ENCODE data around the gene IDI2.
A peak's percentile ranks its signal among the peaks of the same experiment; 100 is the strongest.
"Not testable (repeated sequence)": the region's sequence is repeated elsewhere in the genome, so short reads cannot be mapped to it uniquely, and the experiment has no call there.

IDI2 gene

GRCh38 chr10:1025683-1026082 is at the start of gene IDI2:
Gene IDI2 (minus strand): TSS chr10:1025859. CDS start chr10:1024723, 1,136 bp downstream.
- DNase-seq: no peak

GRCh38 chr10:1074748-1075308 is 49.2 kb upstream of the IDI2 start:
- no peak for DNase-seq

- DNase-seq: no peak
Measured at GRCh38 chr10:1074052-1074747, 48.5 kb upstream of the IDI2 start.

- no peak for DNase-seq
Measured at GRCh38 chr10:1070919-1071318, 45.3 kb upstream of the IDI2 start.

GRCh38 chr10:1068380-1069361 is 43.0 kb upstream of the IDI2 start:
- no peak for DNase-seq

- DNase-seq: not testable (repeated sequence)
Measured at GRCh38 chr10:1066734-1067133, 41.1 kb upstream of the IDI2 start.

GRCh38 chr10:1064964-1065247 is 39.2 kb upstream of the IDI2 start:
- no peak for DNase-seq

GRCh38 chr10:1063232-1063865 is 37.7 kb upstream of the IDI2 start:
- no peak for DNase-seq

GRCh38 chr10:1061930-1062774 is 36.5 kb upstream of the IDI2 start:
- DNase-seq: no peak

- DNase-seq: no peak
Measured at GRCh38 chr10:1059902-1060301, 34.2 kb upstream of the IDI2 start.

GRCh38 chr10:1058017-1058416 is 32.4 kb upstream of the IDI2 start:
- DNase-seq: no peak

- no peak for DNase-seq
Measured at GRCh38 chr10:1057106-1057657, 31.5 kb upstream of the IDI2 start.

- DNase-seq: peak; percentile 26
Measured at GRCh38 chr10:1056326-1057105, 30.9 kb upstream of the IDI2 start, which contains the start of gene WDR37. Gene WDR37 (plus strand): TSS chr10:1056385. CDS start chr10:1072156, 15,771 bp downstream.

- DNase-seq: no peak
Measured at GRCh38 chr10:1054684-1055083, 29.0 kb upstream of the IDI2 start.

- no peak for DNase-seq
Measured at GRCh38 chr10:1050554-1050953, 24.9 kb upstream of the IDI2 start.

GRCh38 chr10:1050145-1050544 is 24.5 kb upstream of the IDI2 start:
- DNase-seq: no peak

- DNase-seq: no peak
Measured at GRCh38 chr10:1049425-1049958, 23.8 kb upstream of the IDI2 start.

- DNase-seq: peak; percentile 80
Measured at GRCh38 chr10:1048732-1049424, 23.2 kb upstream of the IDI2 start, which contains the start of gene IDI1. Gene IDI1 (minus strand): TSS chr10:1049119. CDS start chr10:1049003, 116 bp downstream.

GRCh38 chr10:1048349-1048731 is 22.7 kb upstream of the IDI2 start:
- DNase-seq: no peak

GRCh38 chr10:1047937-1048336 is 22.3 kb upstream of the IDI2 start:
- no peak for DNase-seq

Data from NCI-H1092 treated with DMSO at 0.1 percent for 48 hours (cell line).